ENCODE results near the gene MBNL1.
"Not testable (repeated sequence)": the region's sequence is repeated elsewhere in the genome, so short reads cannot be mapped to it uniquely, and the experiment has no call there.

Gene MBNL1

DNA sequence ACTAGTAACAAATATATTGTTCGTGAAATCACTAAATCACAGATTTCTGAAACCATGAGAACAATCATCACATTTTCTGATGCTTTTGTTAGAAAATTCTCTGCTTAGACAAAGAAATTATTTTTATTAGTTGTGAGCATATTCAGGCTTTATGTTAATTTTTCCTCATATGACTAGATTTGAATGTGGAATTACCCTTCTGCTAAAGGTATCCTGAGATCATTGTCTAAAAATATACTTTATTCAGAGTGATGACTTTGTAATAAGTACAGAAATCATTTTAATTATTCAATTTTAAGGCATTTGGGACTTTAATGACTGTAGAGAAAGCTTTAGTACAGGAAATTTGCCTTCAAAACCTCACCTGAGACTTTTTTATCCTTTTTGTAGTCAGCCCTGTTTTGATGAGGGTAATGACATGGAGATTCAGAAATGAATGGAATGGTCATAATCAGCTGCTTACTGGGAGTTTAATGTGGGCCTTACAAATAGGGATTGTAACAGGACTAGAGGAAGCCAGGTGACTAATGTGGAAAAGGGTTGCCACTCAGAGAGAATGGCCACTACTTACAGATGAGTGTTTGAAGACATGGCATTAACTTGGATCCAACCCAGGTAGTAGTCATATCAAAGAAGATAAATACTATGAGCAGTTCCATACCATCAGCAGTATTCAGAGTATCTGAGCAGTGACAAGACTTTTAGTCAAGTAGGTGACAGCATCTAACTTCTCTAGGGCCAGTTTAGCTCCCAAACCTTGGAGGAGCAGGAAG lies 148.3 kb downstream of the MBNL1 start:
- no peak for DNase-seq

DNA sequence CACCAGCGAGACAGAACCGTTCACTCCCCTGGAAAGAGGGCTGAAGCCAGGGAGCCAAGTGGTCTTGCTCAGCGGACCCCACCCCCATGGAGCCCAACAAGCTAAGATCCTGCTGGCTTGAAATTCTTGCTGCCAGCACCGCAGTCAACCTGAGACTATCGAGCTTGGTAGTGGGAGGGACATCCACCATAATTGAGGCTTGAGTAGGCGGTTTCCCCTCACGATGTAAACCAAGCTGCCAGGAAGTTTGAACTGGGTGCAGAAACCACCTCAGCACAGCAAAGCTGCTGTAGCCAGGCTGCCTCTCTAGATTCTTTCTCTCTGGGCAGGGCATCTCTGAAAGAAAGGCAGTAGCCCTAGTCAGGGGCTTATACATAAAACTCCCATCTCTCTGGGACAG lies 151.0 kb downstream of the MBNL1 start:
- DNase-seq, result no peak

GRCh38 chr3:152421162-152421561 lies 152.4 kb downstream of the MBNL1 start:
- DNase-seq, result no peak

GRCh38 chr3:152426393-152426792 lies 157.7 kb downstream of the MBNL1 start:
- no peak for DNase-seq

DNA sequence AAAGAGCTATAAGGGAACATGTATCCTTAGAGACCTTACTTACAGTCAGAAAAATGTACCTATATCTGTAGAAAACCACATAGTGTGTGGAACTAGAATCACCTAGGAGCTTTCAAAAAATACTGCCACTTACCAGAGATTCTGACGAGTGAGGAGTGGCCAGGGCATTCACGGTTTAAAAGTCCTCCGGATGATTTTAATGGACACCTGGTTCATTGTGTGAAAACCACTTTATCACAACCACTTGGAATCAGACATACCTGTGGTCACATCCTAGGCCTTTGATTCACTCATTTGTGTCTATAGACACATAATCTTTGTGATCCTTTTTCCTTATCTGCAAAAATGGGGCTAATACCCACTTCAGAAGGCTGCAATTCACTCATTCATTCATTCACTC lies 159.8 kb downstream of the MBNL1 start:
- no peak for DNase-seq

DNA sequence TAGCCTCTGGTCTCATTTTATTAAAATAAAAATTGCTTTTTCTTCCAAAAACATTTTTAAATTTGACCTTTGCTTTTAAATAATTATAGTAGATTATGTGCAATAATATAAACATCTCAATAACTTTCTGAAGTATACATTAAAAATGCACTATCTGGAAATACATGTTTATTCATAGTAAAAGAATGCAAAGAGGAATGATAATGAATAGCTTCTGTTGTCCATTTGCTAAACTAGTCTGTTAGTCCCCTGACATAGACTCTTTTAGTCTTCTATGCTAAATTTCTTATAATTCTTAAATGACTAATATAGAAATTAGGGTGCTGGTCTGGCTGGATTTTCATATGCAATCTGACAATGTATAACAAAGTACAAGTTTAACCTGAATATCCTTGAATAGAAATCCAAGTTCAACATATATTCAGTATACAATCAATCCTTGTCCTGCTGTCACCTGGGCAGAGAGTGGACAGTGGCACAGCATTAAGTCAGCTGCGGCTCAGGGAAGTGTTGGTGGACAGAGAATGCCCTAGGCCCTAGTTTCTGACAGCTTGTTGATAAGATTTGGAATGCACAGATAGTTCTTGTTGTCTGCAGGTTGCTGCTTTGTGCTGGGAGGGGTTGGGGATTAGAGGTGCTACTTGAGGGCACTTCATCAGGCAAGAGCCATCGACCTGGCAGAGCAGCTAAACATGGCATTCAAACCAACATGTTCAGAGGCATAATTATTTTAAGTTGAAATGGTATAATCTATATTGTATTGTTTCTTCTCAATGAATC lies 161.7 kb downstream of the MBNL1 start:
- DNase-seq, result peak; percentile 33

- DNase-seq, result no peak
Measured at GRCh38 chr3:152434142-152434541, 165.4 kb downstream of the MBNL1 start.

GRCh38 chr3:152435210-152435609 lies 166.5 kb downstream of the MBNL1 start:
- DNase-seq, result not testable (repeated sequence)

DNA sequence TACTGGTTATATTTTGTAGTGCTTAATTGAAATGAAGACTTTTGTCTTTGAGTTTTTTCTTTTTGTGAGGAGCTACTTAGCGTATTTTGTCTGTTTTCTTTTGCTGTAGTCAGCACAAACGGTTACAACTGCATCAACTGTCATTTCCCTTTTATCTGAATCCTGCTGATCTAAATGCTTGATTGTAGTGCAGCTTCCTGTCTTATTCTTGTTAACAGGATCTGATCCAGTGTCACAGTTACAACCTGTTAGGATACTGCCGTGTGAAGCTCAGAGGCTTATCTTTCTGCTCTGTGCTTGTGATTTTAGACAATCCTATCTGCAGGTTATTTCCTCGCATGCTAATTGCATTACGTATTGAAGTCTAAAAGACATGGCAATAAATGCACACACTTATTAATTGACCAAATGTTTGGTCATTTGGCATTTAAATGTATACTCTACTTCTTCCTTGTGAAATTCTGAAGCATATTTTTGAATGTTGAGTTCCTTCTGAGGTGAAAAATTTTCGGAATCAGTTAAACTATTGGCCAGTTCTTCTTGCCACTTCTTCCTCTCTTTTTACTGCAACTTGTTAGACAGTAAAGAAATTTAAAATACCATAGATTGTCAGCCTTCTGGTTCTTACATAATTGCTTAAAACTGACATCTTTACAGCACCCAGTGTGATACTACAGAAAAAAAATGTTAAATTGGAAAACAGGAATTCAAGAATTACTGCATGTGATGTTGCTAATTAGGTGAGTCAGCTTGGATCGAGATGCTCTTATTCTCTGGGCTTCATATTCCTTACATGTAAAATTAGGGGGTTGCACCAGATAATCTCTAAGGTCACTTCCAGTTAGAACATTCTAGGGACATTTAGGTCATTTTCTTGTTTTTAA lies 168.2 kb downstream of the MBNL1 start:
- DNase-seq, result no peak

- DNase-seq, result no peak
Measured at GRCh38 chr3:152438181-152438580, 169.5 kb downstream of the MBNL1 start.

DNA sequence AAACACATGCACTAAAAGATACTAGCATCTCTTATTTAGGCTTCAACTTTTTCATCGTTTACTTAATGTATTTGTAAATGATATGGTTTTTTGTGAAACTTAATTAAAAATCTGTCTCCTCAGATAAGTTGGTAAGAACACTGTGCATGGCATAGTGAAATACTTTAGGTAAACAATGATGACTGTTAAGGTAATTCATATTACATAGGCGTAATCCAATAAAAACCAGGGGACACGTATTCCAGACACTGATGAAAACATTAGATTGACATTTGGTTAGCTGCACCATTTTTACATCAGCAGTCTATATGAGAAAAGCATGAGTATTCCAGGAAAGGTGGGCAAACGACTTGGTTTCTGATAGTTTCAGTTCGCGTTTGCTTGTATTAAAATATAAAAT lies 170.0 kb downstream of the MBNL1 start:
- no peak for DNase-seq

- DNase-seq, result not testable (repeated sequence)
Measured at GRCh38 chr3:152440243-152440642, 171.5 kb downstream of the MBNL1 start.

GRCh38 chr3:152443212-152444023 lies 174.7 kb downstream of the MBNL1 start:
- DNase-seq, result no peak

- DNase-seq, result peak; percentile 68
Measured at GRCh38 chr3:152444029-152444641, 175.4 kb downstream of the MBNL1 start.

- no peak for DNase-seq
Measured at GRCh38 chr3:152445212-152445611, 176.5 kb downstream of the MBNL1 start.

GRCh38 chr3:152446495-152446894 lies 177.8 kb downstream of the MBNL1 start:
- no peak for DNase-seq

GRCh38 chr3:152447511-152447910 lies 178.8 kb downstream of the MBNL1 start:
- DNase-seq, result no peak

DNA sequence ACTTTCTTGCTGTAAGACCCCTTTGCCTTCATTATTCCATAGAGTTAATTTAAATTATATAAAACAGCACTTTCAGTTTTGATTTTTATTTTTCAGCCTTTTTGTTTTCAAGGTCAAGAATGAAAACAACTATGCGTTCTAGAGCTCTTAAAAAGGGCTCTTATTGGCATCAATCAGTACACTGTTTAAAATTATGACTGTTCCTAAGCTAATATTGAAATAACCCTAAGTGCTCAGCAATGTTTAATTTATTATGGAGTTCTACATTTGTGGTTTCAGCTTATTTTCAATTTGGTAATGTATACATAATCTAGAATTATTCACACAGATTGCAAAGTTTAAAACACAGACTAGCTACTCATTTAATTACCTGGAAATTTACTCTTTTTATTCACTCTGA lies 179.4 kb downstream of the MBNL1 start:
- DNase-seq, result no peak

DNA sequence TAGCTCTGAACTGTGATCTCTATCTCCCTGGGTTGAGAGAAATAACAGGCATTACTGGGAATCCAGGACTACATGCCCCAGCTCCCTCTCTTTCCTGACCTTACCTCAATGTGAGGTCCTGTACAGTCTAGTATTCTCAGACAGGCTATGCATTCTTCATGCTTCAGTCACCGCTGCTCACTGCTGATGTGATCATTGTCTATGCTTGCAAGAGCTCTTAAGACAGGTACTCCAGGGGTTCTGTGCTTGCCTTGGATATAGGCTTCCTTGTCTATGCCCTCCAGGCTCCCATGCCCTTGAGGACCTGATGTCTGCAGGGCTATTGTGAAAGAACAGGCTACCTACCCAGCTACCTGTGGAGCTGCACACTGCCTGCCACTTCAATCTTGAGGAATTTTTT lies 183.6 kb downstream of the MBNL1 start:
- DNase-seq, result no peak

DNA sequence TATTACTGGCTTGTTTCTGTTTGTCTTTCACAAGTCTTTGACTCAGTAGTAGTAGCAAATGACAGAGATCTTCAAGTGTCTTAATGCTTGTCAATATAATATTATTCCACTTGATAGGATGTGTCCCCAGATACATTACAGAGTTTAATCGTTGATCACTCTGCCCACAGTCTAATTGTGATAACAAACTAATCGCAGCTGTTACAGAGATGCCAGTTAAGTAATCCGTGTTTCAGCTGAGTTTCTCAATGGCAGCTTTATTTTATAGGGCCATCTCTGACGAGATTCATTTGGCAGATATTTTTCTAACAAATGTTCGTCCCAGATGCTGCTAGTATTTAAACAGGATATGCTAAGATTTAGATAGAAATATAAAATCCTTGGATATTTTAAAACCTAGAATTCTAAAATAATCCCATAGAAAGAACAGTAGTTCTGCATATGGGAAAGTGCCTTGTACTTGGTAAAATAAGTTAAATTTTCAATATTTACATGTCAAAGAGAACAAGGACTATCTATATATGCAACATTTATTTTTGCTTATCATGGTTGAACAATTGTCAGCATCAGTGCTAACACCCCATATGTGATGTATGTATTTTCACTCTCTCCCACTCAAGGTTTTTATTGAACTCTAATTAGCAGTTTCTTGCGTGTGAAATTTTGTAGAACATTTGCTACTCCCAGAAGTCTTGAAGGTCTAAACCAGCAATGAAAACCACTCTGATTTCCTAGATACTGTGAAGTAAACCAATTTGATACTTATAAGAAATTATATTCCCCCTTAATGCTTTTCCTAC lies 185.5 kb downstream of the MBNL1 start:
- peak; percentile 74 for DNase-seq

DNA sequence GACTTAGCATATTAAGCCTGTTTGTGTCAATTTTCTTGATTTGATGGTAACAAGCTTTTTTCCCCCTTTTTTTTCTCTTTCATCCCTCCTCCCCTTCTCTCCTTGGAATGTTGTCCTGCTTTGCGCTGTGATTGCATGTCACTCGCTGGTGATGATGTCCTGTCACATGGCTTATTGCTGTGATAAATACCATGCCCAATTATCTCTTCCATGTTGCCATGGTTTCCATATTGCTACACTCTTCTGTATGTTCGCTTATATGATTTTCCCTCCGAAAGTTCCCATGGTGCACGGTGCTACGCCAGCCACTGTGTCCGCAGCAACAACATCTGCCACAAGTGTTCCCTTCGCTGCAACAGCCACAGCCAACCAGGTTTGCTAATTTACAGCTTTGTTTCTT lies 187.3 kb downstream of the MBNL1 start:
- no peak for DNase-seq

All from NCI-H1105 treated with DMSO at 0.1 percent for 48 hours (cell line).